Measurements from ENCODE around the gene COX19.

COX19 gene

GRCh38 chr7:975702-976473 is 539 bp upstream of the COX19 start:
- WGBS, 2 experiments (ENCODE audit: insufficient coverage in 2 of 2): 52 to 56% methylated on average over 18 to 24 of the region's 28 CpGs
- Histone ChIP-seq H3K36me3 (ENCODE audit: control insufficient read depth, insufficient read depth, low read length) (peaks cover 23% of the 10 kb centered on the region), H3K9me3 (ENCODE audit: control insufficient read depth, low read length) (no peaks in the 10 kb centered on the region), H3K4me1 (ENCODE audit: control insufficient read depth, insufficient read depth, low read length, poor library complexity, severe bottlenecking) (peaks cover 16% of the 10 kb centered on the region), H3K4me3 (ENCODE audit: extremely low read depth, insufficient read depth, low read length, poor library complexity, severe bottlenecking) (peak overlapping the region; percentile 77), H3K27ac (ENCODE audit: low read depth, low read length, severe bottlenecking) (no peak overlapping the region)

- peaks cover 40% of the 10 kb centered on the region for H3K36me3 ChIP-seq (ENCODE audit: control insufficient read depth, insufficient read depth, low read length)
- peak overlapping the region; percentile 77 for H3K4me3 ChIP-seq (ENCODE audit: extremely low read depth, insufficient read depth, low read length, poor library complexity, severe bottlenecking)
- H3K27ac ChIP-seq (ENCODE audit: low read depth, low read length, severe bottlenecking): no peak overlapping the region
- 45 to 60% methylated on average over 1 to 3 of the region's 7 CpGs for WGBS, 2 experiments (ENCODE audit: insufficient coverage in 2 of 2)
- peaks cover 16% of the 10 kb centered on the region for H3K4me1 ChIP-seq (ENCODE audit: control insufficient read depth, insufficient read depth, low read length, poor library complexity, severe bottlenecking)
- H3K9me3 ChIP-seq (ENCODE audit: control insufficient read depth, low read length): no peaks in the 10 kb centered on the region
Measured at GRCh38 chr7:974172-974571, 1.2 kb downstream of the COX19 start.

GRCh38 chr7:973312-973711 is 2.0 kb downstream of the COX19 start:
- WGBS, 2 experiments (ENCODE audit: insufficient coverage in 2 of 2): 94 to 96% methylated on average over 9 of the region's 9 CpGs
- Histone ChIP-seq H3K36me3 (ENCODE audit: control insufficient read depth, insufficient read depth, low read length) (peaks cover 49% of the 10 kb centered on the region), H3K4me3 (ENCODE audit: extremely low read depth, insufficient read depth, low read length, poor library complexity, severe bottlenecking) (no peak overlapping the region), H3K27ac (ENCODE audit: low read depth, low read length, severe bottlenecking) (no peak overlapping the region), H3K4me1 (ENCODE audit: control insufficient read depth, insufficient read depth, low read length, poor library complexity, severe bottlenecking) (peaks cover 16% of the 10 kb centered on the region), H3K9me3 (ENCODE audit: control insufficient read depth, low read length) (no peaks in the 10 kb centered on the region)

- no peaks in the 10 kb centered on the region for H3K9me3 ChIP-seq (ENCODE audit: control insufficient read depth, low read length)
- peaks cover 13% of the 10 kb centered on the region for H3K4me1 ChIP-seq (ENCODE audit: control insufficient read depth, insufficient read depth, low read length, poor library complexity, severe bottlenecking)
- H3K36me3 ChIP-seq (ENCODE audit: control insufficient read depth, insufficient read depth, low read length): peaks cover 54% of the 10 kb centered on the region
- WGBS, 2 experiments (ENCODE audit: insufficient coverage in 2 of 2): 94 to 95% methylated on average over 7 of the region's 10 CpGs
- no peak overlapping the region for H3K27ac ChIP-seq (ENCODE audit: low read depth, low read length, severe bottlenecking)
- H3K4me3 ChIP-seq (ENCODE audit: extremely low read depth, insufficient read depth, low read length, poor library complexity, severe bottlenecking): no peak overlapping the region
Measured at GRCh38 chr7:972676-973309, 2.6 kb downstream of the COX19 start.

- 96% methylated on average over 10 to 11 of the region's 12 CpGs for WGBS, 2 experiments (ENCODE audit: insufficient coverage in 2 of 2)
- Histone ChIP-seq H3K27ac (ENCODE audit: low read depth, low read length, severe bottlenecking) (no peak overlapping the region), H3K4me1 (ENCODE audit: control insufficient read depth, insufficient read depth, low read length, poor library complexity, severe bottlenecking) (peaks cover 9% of the 10 kb centered on the region), H3K9me3 (ENCODE audit: control insufficient read depth, low read length) (no peaks in the 10 kb centered on the region), H3K36me3 (ENCODE audit: control insufficient read depth, insufficient read depth, low read length) (peaks cover 61% of the 10 kb centered on the region), H3K4me3 (ENCODE audit: extremely low read depth, insufficient read depth, low read length, poor library complexity, severe bottlenecking) (no peak overlapping the region)
Measured at GRCh38 chr7:972110-972509, 3.2 kb downstream of the COX19 start.

GRCh38 chr7:970744-971143 is 4.6 kb downstream of the COX19 start:
- no peak overlapping the region for H3K4me3 ChIP-seq (ENCODE audit: extremely low read depth, insufficient read depth, low read length, poor library complexity, severe bottlenecking)
- WGBS, 2 experiments (ENCODE audit: insufficient coverage in 2 of 2): 98 to 100% methylated on average over 6 of the region's 6 CpGs
- no peak overlapping the region for H3K27ac ChIP-seq (ENCODE audit: low read depth, low read length, severe bottlenecking)
- H3K36me3 ChIP-seq (ENCODE audit: control insufficient read depth, insufficient read depth, low read length): peaks cover 74% of the 10 kb centered on the region
- H3K4me1 ChIP-seq (ENCODE audit: control insufficient read depth, insufficient read depth, low read length, poor library complexity, severe bottlenecking): peaks cover 8% of the 10 kb centered on the region
- no peaks in the 10 kb centered on the region for H3K9me3 ChIP-seq (ENCODE audit: control insufficient read depth, low read length)

GRCh38 chr7:969403-969802 is 5.9 kb downstream of the COX19 start:
- Histone ChIP-seq H3K4me1 (ENCODE audit: control insufficient read depth, insufficient read depth, low read length, poor library complexity, severe bottlenecking) (peaks cover 11% of the 10 kb centered on the region), H3K4me3 (ENCODE audit: extremely low read depth, insufficient read depth, low read length, poor library complexity, severe bottlenecking) (no peak overlapping the region), H3K36me3 (ENCODE audit: control insufficient read depth, insufficient read depth, low read length) (peaks cover 76% of the 10 kb centered on the region), H3K27ac (ENCODE audit: low read depth, low read length, severe bottlenecking) (no peak overlapping the region), H3K9me3 (ENCODE audit: control insufficient read depth, low read length) (no peaks in the 10 kb centered on the region)
- 89 to 96% methylated on average over 11 of the region's 11 CpGs for WGBS, 2 experiments (ENCODE audit: insufficient coverage in 2 of 2)

- H3K27ac ChIP-seq (ENCODE audit: low read depth, low read length, severe bottlenecking): no peak overlapping the region
- peaks cover 5% of the 10 kb centered on the region for H3K4me1 ChIP-seq (ENCODE audit: control insufficient read depth, insufficient read depth, low read length, poor library complexity, severe bottlenecking)
- 96 to 98% methylated on average over 19 to 20 of the region's 24 CpGs for WGBS, 2 experiments (ENCODE audit: insufficient coverage in 2 of 2)
- H3K9me3 ChIP-seq (ENCODE audit: control insufficient read depth, low read length): no peaks in the 10 kb centered on the region
- peaks cover 76% of the 10 kb centered on the region for H3K36me3 ChIP-seq (ENCODE audit: control insufficient read depth, insufficient read depth, low read length)
- no peak overlapping the region for H3K4me3 ChIP-seq (ENCODE audit: extremely low read depth, insufficient read depth, low read length, poor library complexity, severe bottlenecking)
Measured at GRCh38 chr7:968205-969105, 6.9 kb downstream of the COX19 start.

- whole genome bisulfite sequencing, 2 experiments (ENCODE audit: insufficient coverage in 2 of 2): 96 to 97% methylated on average over 23 to 39 of the region's 39 CpGs
- no peak overlapping the region for H3K27ac ChIP-seq (ENCODE audit: low read depth, low read length, severe bottlenecking)
- peaks cover 66% of the 10 kb centered on the region for H3K36me3 ChIP-seq (ENCODE audit: control insufficient read depth, insufficient read depth, low read length)
- H3K4me1 ChIP-seq (ENCODE audit: control insufficient read depth, insufficient read depth, low read length, poor library complexity, severe bottlenecking): peaks cover 3% of the 10 kb centered on the region
- H3K4me3 ChIP-seq (ENCODE audit: extremely low read depth, insufficient read depth, low read length, poor library complexity, severe bottlenecking): no peak overlapping the region
- no peaks in the 10 kb centered on the region for H3K9me3 ChIP-seq (ENCODE audit: control insufficient read depth, low read length)
Measured at GRCh38 chr7:967361-968082, 7.8 kb downstream of the COX19 start.
